Cortex of kidney (tissue), 1 donor: ENCODE results near the gene TSPYL2.
A peak's percentile ranks its signal among the peaks of the same experiment; 100 is the strongest.

Experiments
- DNase-seq: peaks from one replicate; lab custom pipeline; 2025; lab: John Stamatoyannopoulos, UW

TSPYL2 gene

DNA sequence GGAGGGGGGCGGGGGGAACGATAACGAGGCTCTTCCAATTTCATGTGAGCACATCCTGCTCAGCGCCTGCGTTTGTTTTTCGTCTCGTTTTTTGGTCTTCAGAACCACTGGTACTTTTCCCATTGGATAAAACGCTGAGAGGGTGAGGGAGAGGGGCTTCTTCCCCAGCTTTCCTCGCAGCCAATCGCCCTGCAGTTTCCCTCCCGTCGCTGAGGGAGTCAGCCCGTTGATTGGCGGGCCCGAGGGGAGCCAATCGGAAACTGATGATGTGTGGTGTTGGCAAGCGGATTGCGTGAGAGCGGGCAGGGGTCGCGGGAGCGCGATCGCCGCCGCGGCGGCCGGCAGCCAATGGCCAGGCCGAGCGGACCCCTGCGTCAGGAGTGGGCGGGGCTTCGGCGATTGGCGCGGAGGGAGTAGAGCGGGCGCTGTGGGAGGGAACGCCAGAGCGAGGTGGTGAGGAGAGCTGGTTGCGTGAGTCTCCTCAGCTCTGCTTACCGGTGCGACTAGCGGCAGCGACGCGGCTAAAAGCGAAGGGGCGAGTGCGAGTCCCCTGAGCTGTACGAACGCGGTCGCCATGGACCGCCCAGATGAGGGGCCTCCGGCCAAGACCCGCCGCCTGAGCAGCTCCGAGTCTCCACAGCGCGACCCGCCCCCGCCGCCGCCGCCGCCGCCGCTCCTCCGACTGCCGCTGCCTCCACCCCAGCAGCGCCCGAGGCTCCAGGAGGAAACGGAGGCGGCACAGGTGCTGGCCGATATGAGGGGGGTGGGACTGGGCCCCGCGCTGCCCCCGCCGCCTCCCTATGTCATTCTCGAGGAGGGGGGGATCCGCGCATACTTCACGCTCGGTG is at the start of gene TSPYL2:
TSPYL2 (plus strand) TSS at position 443 of the 848 bp plus-strand sequence; CDS start at position 575, 132 bp downstream.
- DNase-seq, result peak; percentile 41

DNA sequence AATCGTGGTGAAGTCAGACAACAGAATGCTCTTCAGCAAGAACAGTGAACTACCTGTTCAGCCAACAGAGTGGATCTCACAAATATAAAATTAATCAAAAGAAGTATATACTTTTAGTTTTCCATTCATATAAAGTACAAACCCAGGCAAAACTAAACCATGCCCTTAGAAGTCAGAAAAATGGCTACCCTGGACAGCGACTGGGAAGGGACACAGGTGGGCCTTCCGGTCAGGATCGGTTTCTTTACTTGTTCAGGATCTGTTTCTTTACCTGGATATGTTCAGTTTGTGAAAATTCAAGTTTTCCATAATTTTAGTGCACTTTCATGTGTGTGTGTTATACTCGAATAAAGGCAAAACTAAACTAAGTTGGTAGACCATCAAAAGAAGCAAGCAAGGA is 46.0 kb upstream of the TSPYL2 start:
- DNase-seq, result no peak

DNA sequence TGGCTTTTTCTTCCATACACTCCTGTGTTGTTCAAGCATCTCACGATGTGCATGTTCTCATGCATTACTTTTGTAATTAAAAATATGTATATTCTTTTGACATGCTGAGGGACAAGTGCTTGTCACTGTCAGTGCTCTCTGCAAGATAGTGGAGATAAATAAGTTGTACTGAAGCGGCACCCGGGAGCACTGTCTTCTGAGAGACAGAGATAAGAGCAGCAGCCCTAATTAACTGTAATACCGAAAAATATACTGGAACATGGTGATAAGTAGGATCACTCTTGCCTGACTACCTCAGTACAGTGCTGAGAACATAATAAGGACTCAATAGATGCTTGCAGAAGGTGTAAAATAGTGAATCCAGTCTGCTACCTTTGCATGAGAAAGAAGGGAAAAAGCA is 42.9 kb upstream of the TSPYL2 start:
- no peak for DNase-seq

DNA sequence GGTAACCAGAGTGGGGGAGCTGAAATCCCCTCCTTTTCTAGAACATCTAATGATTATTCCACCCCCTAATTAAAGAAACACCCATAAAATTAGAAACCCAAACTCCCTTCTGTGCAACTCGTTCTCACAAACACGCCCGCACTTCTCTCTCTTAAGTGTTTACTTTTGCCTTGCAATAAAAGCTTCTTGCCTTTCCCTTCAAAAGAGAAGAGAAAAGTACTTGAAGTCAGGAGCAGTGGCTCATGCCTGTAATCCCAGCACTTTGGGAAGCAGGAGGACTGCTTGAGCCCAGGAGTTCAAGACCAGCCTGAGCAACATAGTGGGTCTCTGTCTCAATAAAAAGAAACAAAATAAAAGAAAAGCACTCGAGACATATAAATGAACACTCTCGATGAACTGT is 37.2 kb upstream of the TSPYL2 start:
- no peak for DNase-seq

DNA sequence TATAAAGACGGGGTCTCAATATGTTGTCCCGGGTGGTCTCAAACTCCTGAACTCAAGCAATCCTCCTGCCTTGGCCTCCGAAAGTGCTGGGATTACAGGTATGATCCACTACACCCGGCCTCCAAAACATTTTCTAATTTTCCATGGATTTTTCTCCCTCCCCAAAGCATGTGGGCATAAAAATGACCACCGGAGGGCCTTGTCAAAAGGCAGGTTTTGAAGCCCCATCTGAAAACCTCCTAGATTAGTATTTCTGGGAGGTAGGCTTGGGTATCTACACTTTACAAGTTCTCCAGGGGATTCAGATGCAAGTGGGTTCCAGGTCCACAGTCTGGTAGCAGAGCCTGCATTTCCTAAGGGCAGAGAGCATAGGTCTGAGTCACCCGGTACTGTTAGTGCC is 34.9 kb upstream of the TSPYL2 start:
- no peak for DNase-seq

DNA sequence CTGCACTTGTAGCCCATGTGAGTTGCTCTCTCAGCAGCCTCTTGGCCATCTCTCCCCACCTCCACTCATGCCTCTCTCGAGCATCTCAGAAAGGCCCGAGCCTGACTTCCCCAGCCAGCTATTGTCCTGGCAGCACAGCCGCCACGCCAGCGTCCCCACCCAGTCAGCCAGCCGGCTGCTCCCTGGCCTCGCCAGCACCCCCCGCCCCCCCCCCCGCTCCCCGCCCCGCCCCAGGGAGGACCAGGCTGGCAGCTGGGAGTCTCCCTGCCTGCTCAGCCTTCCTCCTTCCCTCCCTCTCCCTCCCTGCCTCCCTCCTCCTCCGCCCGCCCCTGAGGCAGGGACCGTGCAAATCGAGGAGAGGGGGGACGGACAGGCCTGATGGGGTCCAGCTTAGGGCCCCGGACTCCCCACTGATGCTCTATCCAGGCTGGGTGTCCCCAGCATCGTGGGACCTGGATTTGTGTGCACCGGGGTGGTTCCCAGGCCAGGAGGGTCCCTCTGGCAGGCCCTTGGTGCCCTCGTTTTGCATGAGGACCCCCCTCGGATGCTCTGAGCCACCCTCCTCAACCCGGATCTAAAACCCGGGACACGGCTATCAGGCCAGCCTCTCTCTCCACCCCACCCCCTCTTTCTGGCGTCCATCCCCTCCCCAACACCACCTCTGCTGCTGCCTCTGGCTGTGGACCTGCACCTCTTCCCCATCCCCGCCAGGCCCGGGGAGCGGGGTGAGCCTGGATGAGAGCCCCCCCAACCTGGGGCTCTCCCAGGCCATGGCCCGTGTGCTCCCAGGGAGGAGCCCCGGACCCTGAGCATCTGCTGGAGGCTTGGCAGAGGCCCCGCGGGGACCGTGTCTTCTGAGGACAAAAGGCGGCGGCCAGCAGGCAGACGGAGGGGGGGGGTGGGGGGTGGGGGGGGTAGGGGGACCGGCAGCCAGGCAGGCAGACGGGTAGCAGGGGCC is 33.7 kb upstream of the TSPYL2 start, which contains the start of gene GPR173:
GPR173 (plus strand) TSS at position 621 of the 958 bp plus-strand sequence. CDS start 27,833 bp downstream, outside the sequence.
- DNase-seq, result no peak

DNA sequence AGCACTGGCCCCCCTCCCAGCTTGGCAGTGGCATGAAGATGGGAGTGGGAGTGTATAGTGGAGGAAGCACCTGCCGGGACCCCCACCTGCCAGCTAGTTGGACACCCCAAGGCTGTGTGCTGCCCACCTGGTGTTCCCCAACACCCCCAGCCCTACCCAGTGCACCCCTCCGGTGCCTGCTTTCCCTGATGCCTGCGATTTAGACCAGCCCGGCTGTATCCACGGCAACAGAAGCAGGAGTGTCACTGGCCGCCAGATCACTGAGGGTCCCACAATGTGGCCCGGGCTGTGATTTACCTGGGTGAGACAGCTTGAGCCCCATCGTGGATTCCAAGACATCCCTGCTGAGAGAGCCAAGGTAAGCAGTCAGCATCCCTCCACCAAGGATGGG is 33.0 kb upstream of the TSPYL2 start:
- DNase-seq, result no peak

DNA sequence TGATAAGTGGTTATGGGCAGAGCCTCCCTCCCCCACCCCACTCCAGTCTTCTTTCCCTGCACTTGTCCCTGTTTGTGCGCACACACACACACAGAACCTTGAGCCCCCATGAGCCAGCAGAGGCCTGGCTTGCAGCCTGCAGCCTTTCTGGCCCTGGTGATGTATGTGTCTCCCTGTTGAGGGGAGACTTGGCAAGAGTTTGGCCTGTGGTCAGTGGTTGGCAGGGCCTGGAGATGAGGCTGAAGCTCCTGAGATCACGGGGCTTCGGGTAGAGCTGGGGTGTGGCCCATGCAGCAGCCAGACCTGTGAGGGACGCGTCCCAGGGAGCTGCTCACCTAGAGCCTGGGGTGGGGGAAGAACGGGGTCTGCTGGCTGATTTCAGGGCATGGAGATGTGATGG is 31.3 kb upstream of the TSPYL2 start:
- DNase-seq, result no peak

DNA sequence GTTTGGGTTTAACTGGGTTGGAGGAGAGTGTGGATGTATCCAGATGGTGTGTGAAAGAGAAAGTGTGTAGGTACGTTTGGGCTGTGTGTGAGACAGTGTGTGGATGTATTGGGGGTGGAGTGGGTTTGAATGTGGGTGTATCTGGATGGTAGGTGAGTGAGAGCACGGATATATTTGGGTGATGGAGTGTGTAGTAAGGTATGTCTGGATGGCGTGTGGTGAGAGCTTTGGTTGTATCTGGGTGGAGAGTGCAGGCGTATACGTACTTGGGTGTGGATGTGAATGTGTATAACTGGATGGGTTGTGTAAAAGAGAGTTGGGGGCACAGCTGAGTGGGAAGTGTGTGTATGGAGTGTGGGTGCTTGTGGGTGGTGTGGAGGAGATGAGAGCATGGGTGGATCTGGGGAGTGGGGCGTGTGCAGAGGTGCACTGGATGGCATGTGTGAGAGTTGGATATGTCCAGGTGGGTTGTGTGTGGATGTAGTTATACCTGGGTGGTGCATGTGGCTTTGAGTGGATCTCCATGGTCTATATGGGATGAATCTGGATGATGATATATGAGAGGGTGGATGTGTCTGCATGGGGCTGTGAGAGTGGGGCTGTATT is 26.8 kb upstream of the TSPYL2 start:
- DNase-seq, result no peak

DNA sequence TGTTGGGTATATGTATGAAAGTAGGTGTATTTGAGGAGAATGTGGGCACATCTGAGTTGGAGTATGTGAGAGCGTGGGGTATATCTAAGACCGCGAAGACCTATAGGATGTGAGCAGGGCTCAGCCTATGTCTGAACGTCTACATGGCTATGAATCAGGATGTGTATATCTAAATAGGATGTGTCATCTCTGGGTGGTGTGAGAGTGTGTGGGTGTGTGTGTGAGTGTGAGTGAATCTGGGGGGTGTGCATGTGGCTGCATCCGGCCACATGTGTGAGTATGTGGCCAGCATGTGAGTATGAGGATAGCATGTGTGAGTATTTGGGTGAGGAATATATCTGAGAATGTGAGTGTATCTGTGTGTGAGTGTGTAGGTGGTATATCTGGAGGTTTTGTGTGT is 25.9 kb upstream of the TSPYL2 start:
- DNase-seq, result no peak

DNA sequence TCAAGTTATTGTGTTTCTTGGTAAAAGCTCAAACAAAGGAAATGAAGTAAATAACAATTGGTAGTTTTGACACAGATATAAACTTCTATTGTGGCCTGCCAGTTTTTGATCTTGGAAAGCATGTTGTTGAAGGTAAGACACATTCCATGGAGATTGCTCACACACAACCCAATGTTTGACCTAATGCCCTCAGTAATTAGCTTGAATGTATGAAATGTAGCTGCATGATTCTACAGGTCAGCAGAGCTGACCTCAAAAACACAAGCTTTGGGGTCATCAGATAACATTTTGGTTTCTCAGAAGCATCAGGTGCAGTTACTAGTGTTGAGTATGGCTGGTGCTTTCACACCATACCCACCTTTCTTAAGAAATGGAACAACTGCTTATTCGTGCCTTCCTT is 17.1 kb upstream of the TSPYL2 start:
- no peak for DNase-seq

DNA sequence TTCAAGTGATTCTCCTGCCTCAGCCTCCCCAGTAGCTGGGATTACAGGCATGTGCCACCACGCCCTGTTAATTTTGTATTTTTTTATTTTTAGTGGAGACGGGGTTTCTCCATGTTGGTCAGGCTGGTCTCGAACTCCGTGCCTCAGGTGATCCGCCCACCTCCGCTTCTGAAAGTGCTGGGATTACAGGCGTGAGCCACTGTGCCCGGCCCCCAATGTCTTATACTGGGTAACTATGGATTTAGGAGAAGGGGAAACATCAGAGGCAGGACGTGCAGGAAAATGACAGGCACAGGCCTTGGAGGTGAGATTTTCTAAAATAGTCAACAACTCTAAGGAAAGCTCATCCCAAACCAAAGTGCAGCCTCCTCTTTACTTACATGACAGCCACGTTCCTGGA is 11.1 kb upstream of the TSPYL2 start:
- DNase-seq, result no peak

DNA sequence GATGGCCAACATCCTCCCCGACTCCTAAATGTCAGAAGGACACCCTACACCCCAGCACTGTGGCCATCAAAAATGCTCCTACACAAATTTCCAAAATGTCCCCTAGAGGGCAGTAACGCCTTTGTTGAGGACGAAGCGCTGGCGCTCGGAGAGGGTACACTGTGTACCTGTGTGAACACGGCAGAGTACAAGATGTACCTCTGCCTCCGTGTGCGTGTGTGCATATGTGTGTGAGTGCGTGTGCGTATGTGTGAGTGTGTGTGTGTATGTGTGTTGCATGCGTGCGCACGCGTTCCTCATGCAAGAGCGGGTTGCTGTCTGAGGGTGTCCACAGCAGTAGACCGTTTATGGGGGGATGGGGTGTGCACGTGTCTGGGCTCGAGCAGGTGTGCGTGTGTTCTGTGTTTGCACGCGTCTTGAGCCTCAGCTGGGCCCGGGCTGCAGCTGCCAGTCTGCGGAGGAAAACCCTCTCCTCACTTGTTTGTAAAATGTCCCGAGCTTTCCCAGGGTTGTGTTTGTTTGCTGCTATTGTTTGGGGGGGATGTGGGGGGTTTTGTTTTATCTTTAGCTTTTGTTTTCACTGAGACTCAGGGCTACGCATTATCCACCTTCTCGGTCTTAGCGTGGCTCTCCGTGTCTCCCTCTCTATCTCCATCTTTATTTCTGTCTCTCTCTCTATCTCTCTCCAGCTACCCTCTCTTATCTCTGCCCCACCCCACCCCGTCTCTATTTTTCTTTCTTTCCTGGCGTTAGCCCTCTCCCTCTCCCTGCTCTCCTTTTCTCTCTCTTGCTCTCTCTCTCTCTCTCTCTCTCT is 10.4 kb upstream of the TSPYL2 start:
- no peak for DNase-seq

DNA sequence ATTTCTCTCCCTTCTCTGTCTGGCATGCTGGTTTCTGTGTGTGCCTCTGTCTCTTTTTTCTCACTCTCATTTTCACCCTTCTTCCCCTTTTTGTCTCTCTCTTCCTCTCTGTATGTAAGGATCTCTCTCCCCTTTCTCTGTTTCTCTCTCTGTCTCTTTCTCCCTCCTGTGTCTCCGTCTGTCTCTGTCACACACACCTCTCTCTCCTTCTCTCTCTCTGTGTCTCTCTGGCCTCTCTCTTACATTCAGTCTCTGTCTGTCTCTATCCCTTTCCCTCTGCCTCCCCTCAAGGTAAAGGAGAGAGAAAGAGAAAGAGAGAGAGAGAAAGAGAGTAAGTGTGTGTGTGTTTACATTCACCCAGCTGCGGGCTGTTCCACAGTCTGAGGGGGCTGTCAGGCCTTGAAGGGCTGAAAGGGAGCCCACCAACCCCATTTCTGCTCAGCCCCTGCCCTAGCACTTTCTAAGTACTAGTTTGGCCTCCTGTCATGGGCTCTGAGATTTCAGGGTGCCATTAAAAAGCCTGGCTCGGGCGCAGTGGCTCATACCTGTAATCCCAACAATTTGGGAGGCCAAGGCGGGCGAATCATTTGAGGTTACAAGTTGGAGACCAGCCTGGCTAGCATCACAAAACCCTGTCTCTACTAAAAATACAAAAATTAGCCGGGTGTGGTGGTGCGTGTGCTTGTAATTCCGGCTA is 9.6 kb upstream of the TSPYL2 start:
- DNase-seq, result no peak

DNA sequence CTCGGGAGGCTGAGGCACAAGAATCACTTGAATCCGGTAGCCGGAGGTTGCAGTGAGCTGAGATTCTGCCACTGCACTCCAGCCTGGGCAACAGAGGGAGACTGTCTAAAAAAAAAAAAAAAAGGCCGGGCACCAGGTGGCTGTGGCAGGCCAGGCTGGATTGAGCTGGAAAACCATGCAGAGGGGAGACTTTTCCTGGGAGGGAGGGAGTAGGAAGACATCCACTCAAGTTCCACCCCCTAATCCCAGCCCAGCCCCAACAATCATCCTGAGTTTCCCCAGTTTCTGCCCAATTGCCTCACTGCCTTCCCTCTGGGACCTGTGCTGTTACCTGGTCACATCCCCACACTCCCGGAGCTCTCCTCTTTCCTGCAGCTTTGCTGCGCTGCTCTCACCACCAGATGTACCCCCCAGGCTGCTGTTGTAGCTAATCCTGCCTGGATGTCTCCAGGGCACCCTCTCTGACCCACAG is 9.0 kb upstream of the TSPYL2 start:
- no peak for DNase-seq

DNA sequence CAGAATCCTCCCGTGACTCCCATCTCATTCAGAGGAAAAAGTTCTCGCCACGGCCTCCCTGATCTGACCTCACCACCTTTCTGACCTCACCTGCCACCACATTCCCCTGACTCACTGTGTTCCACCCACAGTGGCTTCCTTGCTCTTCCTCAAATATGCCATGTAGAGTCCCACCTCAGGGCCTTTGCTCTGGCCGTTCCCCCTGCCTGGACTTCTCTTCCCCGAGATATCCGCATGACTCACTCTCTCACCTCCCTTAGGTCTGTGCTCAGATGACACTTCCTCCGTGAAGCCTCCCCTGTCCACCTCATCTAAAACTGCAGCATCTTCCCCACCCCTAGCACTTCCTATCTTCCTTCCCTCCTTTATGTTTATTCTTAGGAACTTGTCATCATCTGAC is 7.2 kb upstream of the TSPYL2 start:
- no peak for DNase-seq

DNA sequence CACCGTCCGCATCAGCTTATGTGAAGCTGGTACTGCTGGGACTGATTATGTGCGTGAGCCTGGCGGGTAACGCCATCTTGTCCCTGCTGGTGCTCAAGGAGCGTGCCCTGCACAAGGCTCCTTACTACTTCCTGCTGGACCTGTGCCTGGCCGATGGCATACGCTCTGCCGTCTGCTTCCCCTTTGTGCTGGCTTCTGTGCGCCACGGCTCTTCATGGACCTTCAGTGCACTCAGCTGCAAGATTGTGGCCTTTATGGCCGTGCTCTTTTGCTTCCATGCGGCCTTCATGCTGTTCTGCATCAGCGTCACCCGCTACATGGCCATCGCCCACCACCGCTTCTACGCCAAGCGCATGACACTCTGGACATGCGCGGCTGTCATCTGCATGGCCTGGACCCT is 5.5 kb upstream of the TSPYL2 start:
- no peak for DNase-seq

DNA sequence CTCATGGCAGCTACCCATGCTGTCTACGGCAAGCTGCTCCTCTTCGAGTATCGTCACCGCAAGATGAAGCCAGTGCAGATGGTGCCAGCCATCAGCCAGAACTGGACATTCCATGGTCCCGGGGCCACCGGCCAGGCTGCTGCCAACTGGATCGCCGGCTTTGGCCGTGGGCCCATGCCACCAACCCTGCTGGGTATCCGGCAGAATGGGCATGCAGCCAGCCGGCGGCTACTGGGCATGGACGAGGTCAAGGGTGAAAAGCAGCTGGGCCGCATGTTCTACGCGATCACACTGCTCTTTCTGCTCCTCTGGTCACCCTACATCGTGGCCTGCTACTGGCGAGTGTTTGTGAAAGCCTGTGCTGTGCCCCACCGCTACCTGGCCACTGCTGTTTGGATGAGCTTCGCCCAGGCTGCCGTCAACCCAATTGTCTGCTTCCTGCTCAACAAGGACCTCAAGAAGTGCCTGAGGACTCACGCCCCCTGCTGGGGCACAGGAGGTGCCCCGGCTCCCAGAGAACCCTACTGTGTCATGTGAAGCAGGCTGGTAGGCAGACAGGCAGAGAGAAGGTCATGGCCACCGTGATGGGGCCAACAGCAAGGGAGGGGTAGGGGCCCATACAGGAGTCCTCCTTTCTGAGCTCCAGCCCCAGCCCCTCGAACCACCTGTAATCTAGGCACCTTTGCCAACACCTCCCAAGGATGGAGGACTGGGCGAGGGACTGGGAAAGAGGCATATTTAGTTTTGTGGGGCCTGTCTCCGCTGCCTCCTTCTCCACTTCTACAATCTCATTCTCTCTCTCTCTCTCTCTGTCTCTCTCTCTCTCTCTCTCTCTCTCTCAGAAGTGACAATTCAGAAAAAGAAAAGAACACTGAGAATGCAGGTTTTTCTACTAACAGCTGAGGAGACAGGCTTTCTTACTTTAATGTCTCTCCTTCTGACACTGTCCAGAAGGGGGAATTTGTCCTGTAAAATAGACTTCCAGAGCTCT is 4.7 kb upstream of the TSPYL2 start:
- no peak for DNase-seq

DNA sequence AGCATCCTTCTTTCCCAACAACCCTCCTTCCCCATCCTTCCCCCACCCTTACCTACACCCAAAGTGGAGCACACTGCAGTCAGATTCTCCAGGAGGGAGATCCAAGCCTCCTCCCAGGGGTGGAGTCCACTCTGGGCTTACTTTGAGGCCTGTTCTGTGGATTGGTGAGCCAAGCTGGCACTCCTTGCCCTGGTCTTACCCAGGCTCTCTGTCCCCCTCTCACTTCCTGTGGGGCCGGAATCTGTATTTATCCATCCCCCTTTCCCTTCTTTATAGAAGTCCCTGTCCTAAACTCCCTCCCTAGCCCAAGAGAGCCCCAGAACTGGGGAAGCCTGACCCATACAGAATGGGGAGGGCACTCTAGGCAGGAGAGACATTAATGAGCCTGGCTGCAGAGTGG is 3.2 kb upstream of the TSPYL2 start:
- no peak for DNase-seq
